Kidney epithelial cell (primary cell): ENCODE measurements around the gene FOXL2NB. TPM values are rescaled to one million over a fixed set of nuclear protein-coding genes. Genes with fewer than 3 reads are reported as not detected.

ENCODE experiments used
- DNase-seq: peaks from one replicate; pipeline ENCODE4 v3.0.0-alpha.2; 2010; ENCODE audit warnings: low read depth
- H3K27me3 ChIP-seq: 2 replicates; pipeline ENCODE4 v1.6.0; 2011; ENCODE audit warnings: low read length; ENCODE audit not compliant: control insufficient read depth, insufficient read depth
- H3K36me3 ChIP-seq: 2 replicates; pipeline ENCODE4 v1.5.1; 2011; ENCODE audit warnings: low read length; ENCODE audit not compliant: control insufficient read depth, insufficient read depth
- H3K4me3 ChIP-seq: 2 replicates; pipeline ENCODE4 v1.5.1; 2011; ENCODE audit warnings: low read depth, mild to moderate bottlenecking, control low read depth, low read length
- total RNA-seq: library from RNA; depleted of rRNA; stranded (reverse); fragments of >200 nt; gene quantifications from 2 replicates; pipeline ENCODE4 v1.2.3, GENCODE V29; 2015
- TF ChIP-seq, protein P1 (sequence below): IDR thresholded peaks from 2 replicates; pipeline ENCODE4 v1.5.1; 2011; ENCODE audit warnings: mild to moderate bottlenecking, moderate library complexity, low read length, control low read depth, inconsistent platforms; ENCODE audit not compliant: insufficient read depth, poor library complexity, severe bottlenecking

Gene FOXL2NB
- total RNA-seq, 1 donor from 2014 or later, result 2.2 TPM

DNA sequence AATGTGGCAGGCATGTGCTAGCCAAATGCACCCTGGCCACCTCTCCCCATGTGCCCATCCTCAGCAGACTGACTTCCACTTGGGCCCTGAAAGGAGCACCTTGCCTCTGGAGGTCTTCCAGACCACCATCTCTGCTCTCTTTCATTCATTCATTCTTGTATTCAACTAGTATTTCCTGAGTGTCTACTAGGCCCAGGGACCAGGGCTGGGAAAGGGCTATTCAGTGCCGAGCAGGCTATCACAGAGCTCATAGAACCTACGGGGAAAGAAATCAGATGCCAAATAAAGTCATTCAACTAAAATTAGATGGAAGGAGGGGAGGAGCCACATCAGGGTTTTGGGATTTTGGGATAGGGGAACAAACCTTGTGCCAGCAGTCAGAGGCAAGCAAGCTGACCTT is 40.2 kb downstream of the FOXL2NB start:
- no peak for DNase-seq
- TF ChIP-seq, protein P1, sequence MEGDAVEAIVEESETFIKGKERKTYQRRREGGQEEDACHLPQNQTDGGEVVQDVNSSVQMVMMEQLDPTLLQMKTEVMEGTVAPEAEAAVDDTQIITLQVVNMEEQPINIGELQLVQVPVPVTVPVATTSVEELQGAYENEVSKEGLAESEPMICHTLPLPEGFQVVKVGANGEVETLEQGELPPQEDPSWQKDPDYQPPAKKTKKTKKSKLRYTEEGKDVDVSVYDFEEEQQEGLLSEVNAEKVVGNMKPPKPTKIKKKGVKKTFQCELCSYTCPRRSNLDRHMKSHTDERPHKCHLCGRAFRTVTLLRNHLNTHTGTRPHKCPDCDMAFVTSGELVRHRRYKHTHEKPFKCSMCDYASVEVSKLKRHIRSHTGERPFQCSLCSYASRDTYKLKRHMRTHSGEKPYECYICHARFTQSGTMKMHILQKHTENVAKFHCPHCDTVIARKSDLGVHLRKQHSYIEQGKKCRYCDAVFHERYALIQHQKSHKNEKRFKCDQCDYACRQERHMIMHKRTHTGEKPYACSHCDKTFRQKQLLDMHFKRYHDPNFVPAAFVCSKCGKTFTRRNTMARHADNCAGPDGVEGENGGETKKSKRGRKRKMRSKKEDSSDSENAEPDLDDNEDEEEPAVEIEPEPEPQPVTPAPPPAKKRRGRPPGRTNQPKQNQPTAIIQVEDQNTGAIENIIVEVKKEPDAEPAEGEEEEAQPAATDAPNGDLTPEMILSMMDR, result no peak
- Histone ChIP-seq H3K36me3 (no peaks in the 10 kb centered on the region), H3K27me3 (peaks cover 3% of the 10 kb centered on the region), H3K4me3 (no peak overlapping the region)

DNA sequence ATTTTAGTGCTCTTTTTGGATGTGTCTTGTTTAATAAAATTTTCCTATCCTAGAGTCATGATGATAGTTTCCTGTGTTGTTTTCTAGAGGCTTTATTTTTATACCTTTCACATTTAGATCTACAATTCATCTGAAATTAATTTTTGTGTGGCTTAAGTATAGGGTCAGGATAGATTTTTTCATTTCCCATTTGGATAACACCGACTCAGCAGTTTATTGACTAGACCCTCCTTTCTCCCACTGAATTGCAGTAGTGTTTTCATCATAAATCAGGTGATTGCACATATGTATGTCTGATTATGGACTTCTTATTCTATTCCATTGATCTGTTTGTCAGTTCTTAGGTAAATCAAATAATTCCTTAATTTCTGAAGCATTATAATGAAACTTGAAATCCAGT is 48.7 kb downstream of the FOXL2NB start:
- DNase-seq, result no peak
- TF ChIP-seq, protein P1, result no peak
- Histone ChIP-seq H3K4me3 (no peak overlapping the region), H3K27me3 (no peaks in the 10 kb centered on the region), H3K36me3 (no peaks in the 10 kb centered on the region)

Other genes with a start within 250 kb of the FOXL2NB start
- 14.5 and 17.9 TPM in 2 replicates for gene PIK3CB, start 112.3 kb upstream of the FOXL2NB start, total RNA-seq
- 0.54 and 0.68 TPM in 2 replicates for gene FOXL2, start 80 bp upstream of the FOXL2NB start, total RNA-seq
- not detected in 2 replicates for gene PRR23A, start 59.1 kb downstream of the FOXL2NB start, total RNA-seq
- gene PRR23B, start 73.7 kb downstream of the FOXL2NB start, total RNA-seq, result not detected in 2 replicates
- not detected in 2 replicates for gene PRR23C, start 97.7 kb downstream of the FOXL2NB start, total RNA-seq